Measurements from ENCODE around the gene SMIM11.

- TF ChIP-seq CTCF (IDR thresholded peaks at IDR 0.05) (no peak), POLR2A (IDR thresholded peaks at IDR 0.05) (no peak)
Measured at GRCh38 chr21:34364921-34365320, 10.4 kb upstream of the SMIM11 start.
